Left ventricle myocardium inferior (tissue), 1 donor: ENCODE results near the gene PDLIM4. TPM values are rescaled to one million over a fixed set of nuclear protein-coding genes. Genes with fewer than 3 reads are reported as not detected.

Source experiments
- DNase-seq: peaks from one replicate; pipeline ENCODE4 v3.0.0-alpha.2; 2020
- H3K27ac ChIP-seq: fragments of 200-600 bp; replicated peaks from 2 replicates; pipeline ENCODE4 v1.8.0; 2021
- H3K27me3 ChIP-seq: fragments of 200-600 bp; 2 replicates; pipeline ENCODE4 v1.8.0; 2021; ENCODE audit warnings: low read depth
- H3K36me3 ChIP-seq: fragments of 200-600 bp; 2 replicates; pipeline ENCODE4 v1.8.0; 2021
- H3K4me1 ChIP-seq: fragments of 200-600 bp; 2 replicates; pipeline ENCODE4 v1.8.0; 2021
- H3K4me3 ChIP-seq: fragments of 200-600 bp; 2 replicates; pipeline ENCODE4 v1.8.0; 2021; ENCODE audit warnings: mild to moderate bottlenecking, moderate library complexity
- H3K9me3 ChIP-seq: fragments of 200-600 bp; replicated peaks from 2 replicates; pipeline ENCODE4 v1.8.0; 2021
- CTCF ChIP-seq: fragments of 200-600 bp; IDR thresholded peaks from 2 replicates; pipeline ENCODE4 v1.8.0; 2021; ENCODE audit warnings: antibody characterized with exemption, mild to moderate bottlenecking, borderline replicate concordance
- intact Hi-C: fragments of 100-400 bp; cut with micrococcal nuclease; formaldehyde crosslinking; loops from one replicate; pipeline ENCODE4 v1.11.0; 2022
- total RNA-seq: library from RNA; stranded (reverse); fragmentation: NEBNext Ultra II Directional; extraction: Animal tissue kit (Norgen Biotek cat#: 25700); gene quantifications from one replicate; pipeline ENCODE4 v1.2.1, GENCODE V29; 2021
- donor health status: DM: no; HTN: yes; CAD: no; lungs with severe emphysema.

Gene PDLIM4
- total RNA-seq, 1 donor from 2014 or later, result 4.8 TPM

GRCh38 chr5:132223861-132224260 lies 33.6 kb upstream of the PDLIM4 start:
- Histone ChIP-seq H3K27ac (peak overlapping the region; percentile 97), H3K4me1 (peaks cover 96% of the 10 kb centered on the region), H3K4me3 (peak overlapping the region; percentile 88), H3K36me3 (no peaks in the 10 kb centered on the region), H3K9me3 (no peaks in the 10 kb centered on the region), H3K27me3 (no peaks in the 10 kb centered on the region)
- intact Hi-C loops, result no loop called here
- DNase-seq, result no peak
- no peak for TF ChIP-seq CTCF

- TF ChIP-seq CTCF, result no peak
- intact Hi-C loops, result no loop called here
- Histone ChIP-seq H3K27ac (peak overlapping the region; percentile 97), H3K4me1 (peaks cover 87% of the 10 kb centered on the region), H3K27me3 (no peaks in the 10 kb centered on the region), H3K4me3 (peak overlapping the region; percentile 88), H3K36me3 (no peaks in the 10 kb centered on the region), H3K9me3 (no peaks in the 10 kb centered on the region)
- DNase-seq, result no peak
Observed at GRCh38 chr5:132224716-132225115, 32.8 kb upstream of the PDLIM4 start.

DNA sequence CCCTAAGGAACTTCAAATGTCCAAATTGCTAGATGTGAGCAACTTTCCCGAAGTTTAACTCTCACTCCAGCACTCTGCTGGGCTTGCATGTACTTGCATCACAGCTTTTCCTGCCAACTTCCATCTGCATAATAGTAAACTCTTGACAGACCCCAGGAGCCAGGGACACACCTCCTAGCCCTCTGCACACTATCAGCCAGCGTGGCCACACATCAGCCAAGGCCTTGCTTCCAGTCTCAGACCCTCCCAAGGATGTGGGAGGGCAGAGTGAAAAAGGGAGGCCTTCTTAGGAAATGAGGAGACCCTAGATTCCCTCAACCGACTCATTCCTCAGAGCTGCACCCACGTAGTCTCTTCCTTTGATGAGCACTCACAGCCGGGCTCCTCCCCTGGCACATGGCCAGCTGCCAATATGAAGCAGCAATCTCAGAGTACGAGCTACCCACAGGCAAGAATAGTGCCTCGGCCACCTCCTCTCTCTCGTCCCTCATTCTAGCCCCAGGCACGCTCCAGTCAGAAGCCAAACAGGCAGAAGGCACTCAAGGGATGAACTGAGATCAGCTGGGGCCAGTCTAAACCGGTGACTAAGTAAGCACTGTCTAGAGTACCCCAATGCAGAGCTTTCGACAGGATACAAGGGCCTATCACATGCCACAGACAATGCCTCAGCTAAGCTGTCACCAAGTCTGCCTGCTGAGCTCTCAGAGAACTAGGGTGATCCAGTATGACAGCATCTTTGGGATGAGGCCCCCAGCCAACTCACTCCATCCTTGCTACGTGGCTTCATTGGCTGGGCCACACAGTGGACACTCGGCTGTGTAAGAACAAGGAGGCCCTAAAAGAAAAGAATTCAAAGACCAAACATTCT lies 32.1 kb upstream of the PDLIM4 start:
- Histone ChIP-seq H3K27me3 (no peaks in the 10 kb centered on the region), H3K4me3 (peak overlapping the region; percentile 88), H3K9me3 (no peaks in the 10 kb centered on the region), H3K4me1 (peaks cover 80% of the 10 kb centered on the region), H3K27ac (peak overlapping the region; percentile 97), H3K36me3 (no peaks in the 10 kb centered on the region)
- TF ChIP-seq CTCF, result no peak
- intact Hi-C loops, result no loop called here
- peak; percentile 71 for DNase-seq

- Histone ChIP-seq H3K4me3 (peak overlapping the region; percentile 88), H3K27ac (peak overlapping the region; percentile 97), H3K4me1 (peaks cover 68% of the 10 kb centered on the region), H3K9me3 (no peaks in the 10 kb centered on the region), H3K36me3 (no peaks in the 10 kb centered on the region), H3K27me3 (no peaks in the 10 kb centered on the region)
- no peak for DNase-seq
- intact Hi-C loops, result no loop called here
- TF ChIP-seq CTCF, result no peak
Observed at GRCh38 chr5:132226516-132227234, 30.8 kb upstream of the PDLIM4 start.

GRCh38 chr5:132227235-132227484 lies 30.3 kb upstream of the PDLIM4 start:
- no peaks in the 10 kb centered on the region for H3K27me3 ChIP-seq
- peaks cover 63% of the 10 kb centered on the region for H3K4me1 ChIP-seq
- peak overlapping the region; percentile 88 for H3K4me3 ChIP-seq
- no peak for DNase-seq
- H3K36me3 ChIP-seq, result no peaks in the 10 kb centered on the region
- intact Hi-C loops, result no loop called here
- no peak for TF ChIP-seq CTCF
- peak overlapping the region; percentile 97 for H3K27ac ChIP-seq
- no peaks in the 10 kb centered on the region for H3K9me3 ChIP-seq
